GM12878 (cell line): ENCODE measurements around the gene PPP1CA. TPM values are rescaled to one million over a fixed set of nuclear protein-coding genes. Genes with fewer than 3 reads are reported as not detected.

Experiments used
- ATAC-seq: fragments of 200-7000 bp; cut with Tn5 transposase; 3 replicates; pipeline ENCODE4 v1.9.1; 2020; ENCODE audit warnings: mild to moderate bottlenecking, moderate library complexity
- BruUV-seq: library from RNA; stranded (reverse); fragments of 400-500 nt; replicated peaks from 2 replicates; lab custom pipeline; 2021; lab: Mats Ljungman, UMichigan
- CTCF ChIA-PET: fragments of 300-600 bp; sonication (Branson Sonifier 250); formaldehyde crosslinking; extraction: SDS; loops from one replicate; lab custom pipeline; 2021; ENCODE audit warnings: inconsistent platforms; lab: Yijun Ruan, JAX
- POLR2A ChIA-PET: fragments of 350-600 bp; formaldehyde crosslinking; extraction: SDS; loops from one replicate; lab custom pipeline; 2021; ENCODE audit warnings: inconsistent platforms; lab: Charles Lee
- RAD21 ChIA-PET: fragments of 300-600 bp; sonication (Branson Sonifier 250); formaldehyde crosslinking; loops from one replicate; lab custom pipeline; 2023; ENCODE audit warnings: antibody characterized with exemption; ENCODE audit not compliant: unreplicated experiment; lab: Charles Lee
- SMC1A ChIA-PET: fragments of 300-600 bp; sonication (Branson Sonifier 250); formaldehyde crosslinking; loops from one replicate; lab custom pipeline; 2023; ENCODE audit not compliant: unreplicated experiment, uncharacterized antibody; lab: Charles Lee
- DNase-seq: peaks from one replicate; pipeline ENCODE4 v3.0.0-alpha.2; 2011; ENCODE audit warnings: low read depth, low spot score
- FAIRE-seq: peaks from 3 replicates; lab custom pipeline; 2011; peaks lifted over from hg19 to GRCh38; lab: Jason Lieb, UNC
- H2AFZ ChIP-seq: 2 replicates; pipeline ENCODE4 v1.6.0; 2011; ENCODE audit warnings: low read depth, low read length, control low read depth; ENCODE audit not compliant: control insufficient read depth
- H3K27ac ChIP-seq: 2 replicates; pipeline ENCODE4 v1.5.1; 2011; ENCODE audit warnings: control low read depth; ENCODE audit not compliant: control insufficient read depth, insufficient read depth
- H3K27me3 ChIP-seq, 2 experiments: replicated peaks in 1 of 2; 2 replicates each; pipeline versions ENCODE4 v1.6.0 to v1.6.1; 2011; ENCODE audit warnings: low read length in 1 of 2; ENCODE audit not compliant: control insufficient read depth in 2 of 2, insufficient read depth in 2 of 2
- H3K36me3 ChIP-seq, 2 experiments: 2 replicates each; pipeline ENCODE4 v1.5.1; 2011; ENCODE audit warnings: low read length in 1 of 2; ENCODE audit not compliant: control insufficient read depth in 2 of 2, insufficient read depth in 2 of 2
- H3K4me1 ChIP-seq: 2 replicates; pipeline ENCODE4 v1.6.1; 2011; ENCODE audit warnings: mild to moderate bottlenecking, low read length, moderate library complexity, mixed read lengths; ENCODE audit not compliant: control insufficient read depth, insufficient read depth
- H3K4me2 ChIP-seq: 2 replicates; pipeline ENCODE4 v1.6.0; 2011; ENCODE audit warnings: control low read depth; ENCODE audit not compliant: control insufficient read depth, insufficient read depth
- H3K4me3 ChIP-seq: fragments of 200-600 bp; sonication (generic); 2 replicates; pipeline ENCODE4 v1.5.1; 2016
- H3K79me2 ChIP-seq: 2 replicates; pipeline ENCODE4 v1.6.0; 2011; ENCODE audit warnings: low read length; ENCODE audit not compliant: control insufficient read depth, insufficient read depth
- H3K9ac ChIP-seq: 2 replicates; pipeline ENCODE4 v1.8.0; 2011; ENCODE audit warnings: low read length, control low read depth, mixed read lengths; ENCODE audit not compliant: control insufficient read depth, insufficient read depth
- H3K9me3 ChIP-seq: replicated peaks from 3 replicates; pipeline ENCODE4 v1.5.1; 2011; ENCODE audit warnings: mild to moderate bottlenecking, low read length; ENCODE audit not compliant: control insufficient read depth, insufficient read depth
- H4K20me1 ChIP-seq: 2 replicates; pipeline ENCODE4 v1.6.0; 2011; ENCODE audit not compliant: control insufficient read depth, insufficient read depth
- BHLHE40 ChIP-seq, 2 experiments: fragments of 450-650 bp in 1 of 2; IDR thresholded peaks; 2 replicates each; pipeline ENCODE4 v1.6.1; 2011 to 2017; ENCODE audit warnings: low read depth in 2 of 2, borderline replicate concordance in 1 of 2, improper control_type of control experiment in 1 of 2, low read length in 1 of 2, mild to moderate bottlenecking in 1 of 2
- CREB1 ChIP-seq: IDR thresholded peaks from 2 replicates; pipeline ENCODE4 v1.6.1; 2012; ENCODE audit warnings: low read depth, mild to moderate bottlenecking, inconsistent platforms
- DPF2 ChIP-seq: fragments of 450-650 bp; IDR thresholded peaks from 2 replicates; pipeline ENCODE4 v1.6.1; 2017; ENCODE audit warnings: mild to moderate bottlenecking
- EZH2 ChIP-seq: IDR thresholded peaks from 2 replicates; pipeline ENCODE4 v1.6.1; 2012; ENCODE audit warnings: low read depth, mild to moderate bottlenecking, control low read depth, inconsistent platforms, low read length, borderline replicate concordance; ENCODE audit not compliant: control insufficient read depth
- FOXM1 ChIP-seq: IDR thresholded peaks from 2 replicates; pipeline ENCODE4 v1.6.1; 2012; ENCODE audit warnings: low read depth, mild to moderate bottlenecking, inconsistent platforms, low read length, moderate library complexity
- GATAD2B ChIP-seq: fragments of 450-650 bp; conservative IDR thresholded peaks from 2 replicates; pipeline ENCODE4 v1.6.1; 2017; ENCODE audit warnings: low read depth, mild to moderate bottlenecking, moderate library complexity
- IKZF1 ChIP-seq: fragments of 450-650 bp; conservative IDR thresholded peaks from 2 replicates; pipeline ENCODE4 v1.6.1; 2017; ENCODE audit warnings: antibody characterized with exemption, mild to moderate bottlenecking
- MTA2 ChIP-seq: fragments of 450-650 bp; IDR thresholded peaks from 2 replicates; pipeline ENCODE4 v1.6.1; 2016; ENCODE audit warnings: low read depth, mild to moderate bottlenecking, moderate library complexity
- NR2C1 ChIP-seq: fragments of 450-650 bp; IDR thresholded peaks from 2 replicates; pipeline ENCODE4 v1.6.1; 2017; ENCODE audit warnings: antibody characterized with exemption, mild to moderate bottlenecking, moderate library complexity
- PML ChIP-seq: IDR thresholded peaks from 2 replicates; pipeline ENCODE4 v1.6.1; 2012; ENCODE audit warnings: low read length, inconsistent platforms
- RAD21 ChIP-seq: IDR thresholded peaks from 2 replicates; pipeline ENCODE4 v1.6.1; 2011; ENCODE audit warnings: mild to moderate bottlenecking, low read depth, low read length, moderate library complexity; ENCODE audit not compliant: insufficient read depth
- SMARCA5 ChIP-seq: fragments of 450-650 bp; IDR thresholded peaks from 2 replicates; pipeline ENCODE4 v1.6.1; 2017; ENCODE audit warnings: mild to moderate bottlenecking
- TARDBP ChIP-seq: IDR thresholded peaks from 2 replicates; pipeline ENCODE4 v1.6.1; 2016; ENCODE audit warnings: borderline replicate concordance
- TCF12 ChIP-seq: IDR thresholded peaks from 2 replicates; pipeline ENCODE4 v1.6.1; 2011; ENCODE audit warnings: low read depth, mild to moderate bottlenecking, low read length
- TCF3 ChIP-seq: IDR thresholded peaks from 2 replicates; pipeline ENCODE4 v1.6.1; 2012; ENCODE audit warnings: low read depth, mild to moderate bottlenecking, low read length, borderline replicate concordance; ENCODE audit not compliant: insufficient read depth
- ZNF274 ChIP-seq: IDR thresholded peaks from one replicate; pipeline ENCODE4 v1.8.0; 2011; ENCODE audit not compliant: insufficient read length, insufficient read depth
- ZNF384 ChIP-seq: IDR thresholded peaks from 2 replicates; pipeline ENCODE4 v1.6.1; 2012; ENCODE audit warnings: low read depth, mild to moderate bottlenecking, low read length, improper control_type of control experiment, borderline replicate concordance
- ZSCAN29 ChIP-seq: fragments of 450-650 bp; IDR thresholded peaks from 2 replicates; pipeline ENCODE4 v1.6.1; 2017; ENCODE audit warnings: mild to moderate bottlenecking, moderate library complexity
- WGBS: methylation state at CpG from one replicate; pipeline ENCODE4 v1.1.6; 2016; ENCODE audit warnings: low lambda C conversion rate; ENCODE audit not compliant: insufficient replicate concordance, insufficient coverage; ENCODE audit errors: missing lambda C conversion rate; 5-methylcytosine and 5-hydroxymethylcytosine counted together
- in situ Hi-C: fragments of 300-500 bp; cut with MboI; formaldehyde crosslinking; loops from 9 replicates; pipeline ENCODE4 v1.14.3; 2018; ENCODE audit warnings: mixed read lengths
- intact Hi-C: fragments of 100-400 bp; cut with micrococcal nuclease; formaldehyde crosslinking; loops from one replicate; pipeline ENCODE4 v1.14.2; 2022; ENCODE audit not compliant: unreplicated experiment
- polyA plus RNA-seq, 11 experiments: library from polyadenylated mRNA; depleted of rRNA in 4 of 11; unstranded in 6 of 11; stranded (reverse) in 5 of 11; fragments of >200 nt; fragmentation: Nextera tagmentation in 4 of 11; fragmentation: Illumina TruSeq in 1 of 11; extraction: Ambion mirVana in 4 of 11; extraction: Trizol in 1 of 11; gene quantifications; 1 replicate in 1 of 11; 2 replicates in 10 of 11; pipeline versions ENCODE4 v1.2.1 to v1.2.3, GENCODE V29; 2011 to 2016; ENCODE audit warnings: inconsistent platforms in 2 of 11, missing spikeins in 2 of 11, low read depth in 1 of 11
- total RNA-seq, 4 experiments: library from RNA; depleted of rRNA in 3 of 4; stranded (reverse); fragments of >200 nt in 3 of 4; fragmentation: Illumina TruSeq in 1 of 4; extraction: Trizol in 1 of 4; gene quantifications; 2 replicates each; pipeline versions ENCODE4 v1.2.1 to v1.2.3, GENCODE V29; 2013 to 2021
- TF ChIP-seq, protein P1 (sequence below): fragments of 450-650 bp; conservative IDR thresholded peaks from 2 replicates; pipeline ENCODE4 v1.6.1; 2017; ENCODE audit warnings: mild to moderate bottlenecking, moderate library complexity
- TF ChIP-seq, protein P2 (sequence below): IDR thresholded peaks from 2 replicates; pipeline ENCODE4 v1.6.1; 2012; ENCODE audit warnings: low read depth, low read length, improper control_type of control experiment
- TF ChIP-seq, protein P3 (sequence below): IDR thresholded peaks from 2 replicates; pipeline ENCODE4 v1.6.1; 2011; ENCODE audit warnings: mild to moderate bottlenecking, low read depth, low read length, moderate library complexity; ENCODE audit not compliant: insufficient replicate concordance

Gene PPP1CA
- total and polyA plus RNA-seq, 10 of the 15 experiments (the other 5 are each of a cell fraction or from before 2014, with no cell fraction given): 26.4 to 458 (median 240) TPM

DNA sequence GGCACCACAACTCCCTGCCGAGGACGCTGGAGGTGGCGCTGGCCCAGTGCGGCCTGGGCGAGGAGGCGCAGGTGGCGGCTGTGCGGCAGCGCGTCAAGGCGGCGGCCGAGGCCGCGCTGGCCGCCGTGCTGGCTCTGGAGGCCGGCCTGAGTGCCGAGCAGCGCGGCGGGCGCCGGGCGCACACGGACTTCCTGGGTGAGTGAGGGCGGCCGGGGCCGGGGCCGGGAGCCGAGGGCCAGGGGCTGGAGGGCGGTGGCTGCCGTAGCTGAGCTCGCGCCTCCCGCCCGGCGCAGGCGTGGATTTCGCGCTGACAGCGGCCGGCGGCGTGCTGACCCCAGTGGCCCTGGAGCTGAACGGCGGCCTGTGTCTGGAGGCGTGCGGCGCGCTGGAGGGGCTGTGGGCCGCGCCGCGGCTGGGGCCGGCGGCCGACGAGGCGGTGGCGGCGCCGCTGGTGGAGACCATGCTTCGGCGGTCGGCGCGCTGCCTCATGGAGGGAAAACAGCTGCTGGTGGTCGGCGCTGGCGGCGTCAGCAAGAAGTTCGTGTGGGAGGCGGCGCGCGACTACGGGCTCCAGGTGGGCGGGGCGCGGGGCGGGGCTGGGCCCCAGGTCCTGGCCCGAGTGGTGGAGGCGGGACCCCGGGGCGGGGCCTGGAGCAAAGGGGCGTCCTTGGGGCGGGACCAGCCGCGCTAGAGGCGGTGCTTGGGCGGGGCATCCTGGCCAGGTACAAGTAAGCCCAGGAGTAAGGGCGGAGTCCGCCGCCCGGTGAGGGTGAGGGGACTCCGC is 19.2 kb upstream of the PPP1CA start:
- H3K4me3 ChIP-seq: peak overlapping the region; percentile 71
- FAIRE-seq: peak; percentile 75
- H3K9me3 ChIP-seq: no peaks in the 10 kb centered on the region
- no TSS peak for BruUV-seq
- intact Hi-C loops (no loop called here), in situ Hi-C loops (no loop called here)
- H3K27ac ChIP-seq: no peak overlapping the region; the same call in 1 of the 2 replicates
- no peaks in the 10 kb centered on the region for H3K79me2 ChIP-seq
- ChIA-PET RAD21 (interaction anchor here (0.9 to 2.4 kb wide), 6 partner anchors 15 to 67 kb away, joined by 3 to 8 read pairs (median 4); partner anchors contain the start of genes POLD4, PPP1CA and RAD9A), CTCF (interaction anchor here (1.1 to 1.5 kb wide), 2 partner anchors 14 to 16 kb away, joined by 4 to 5 read pairs; partner anchors contain the start of gene PTPRCAP), POLR2A (interaction anchor here (0.5 to 3.9 kb wide), 12 partner anchors 11 to 676 kb away, joined by 3 to 28 read pairs (median 5); partner anchors contain the start of genes PPP1CA, PTPRCAP and TBC1D10C), SMC1A (interaction anchor here (0.6 to 1.5 kb wide), 7 partner anchors 8 to 69 kb away, joined by 3 to 7 read pairs (median 3); partner anchors contain the start of gene TBC1D10C)
- peak overlapping the region; percentile 91 for H3K4me2 ChIP-seq
- peaks cover 2% of the 10 kb centered on the region; the same call in 1 of the 2 replicates for H3K4me1 ChIP-seq
- no peaks in the 10 kb centered on the region for H4K20me1 ChIP-seq
- H3K36me3 ChIP-seq: no peaks in the 10 kb centered on the region
- H3K9ac ChIP-seq: peak overlapping the region; percentile 21; the same call in 1 of the 2 replicates
- peak; percentile 94 for ATAC-seq
- H2AFZ ChIP-seq: peak overlapping the region; percentile 76
- WGBS: 2% methylated on average over 47 of the region's 97 CpGs
- H3K27me3 ChIP-seq: peaks cover 0 to 3% of the 10 kb centered on the region in 2 experiments; a peak in 2 of 4 replicates
- DNase-seq: no peak
- TF ChIP-seq TCF12 (peak; percentile 91), GATAD2B (peak; percentile 91), EZH2 (no peak), ZNF384 (no peak), BHLHE40 (IDR thresholded peaks at IDR 0.05; ENCODE audit: borderline replicate concordance in 1 of 2, low read depth in 2 of 2, low read length in 1 of 2) (peak in 1 of 2 experiments; percentile 64; a peak in 2 of 4 replicates), RAD21 (no peak), ZSCAN29 (no peak; the same call in 1 of the 2 replicates), FOXM1 (no peak), DPF2 (peak; percentile 90), TCF3 (peak; percentile 90), TARDBP (no peak), MTA2 (no peak), ZNF274 (no peak), NR2C1 (no peak), CREB1 (0 out of 2 replicates have a peak, but pooled peaks have one; percentile 36), IKZF1 (peak; percentile 75), SMARCA5 (peak; percentile 88; the same call in 1 of the 2 replicates), PML (no peak)
- TF ChIP-seq, protein P1, sequence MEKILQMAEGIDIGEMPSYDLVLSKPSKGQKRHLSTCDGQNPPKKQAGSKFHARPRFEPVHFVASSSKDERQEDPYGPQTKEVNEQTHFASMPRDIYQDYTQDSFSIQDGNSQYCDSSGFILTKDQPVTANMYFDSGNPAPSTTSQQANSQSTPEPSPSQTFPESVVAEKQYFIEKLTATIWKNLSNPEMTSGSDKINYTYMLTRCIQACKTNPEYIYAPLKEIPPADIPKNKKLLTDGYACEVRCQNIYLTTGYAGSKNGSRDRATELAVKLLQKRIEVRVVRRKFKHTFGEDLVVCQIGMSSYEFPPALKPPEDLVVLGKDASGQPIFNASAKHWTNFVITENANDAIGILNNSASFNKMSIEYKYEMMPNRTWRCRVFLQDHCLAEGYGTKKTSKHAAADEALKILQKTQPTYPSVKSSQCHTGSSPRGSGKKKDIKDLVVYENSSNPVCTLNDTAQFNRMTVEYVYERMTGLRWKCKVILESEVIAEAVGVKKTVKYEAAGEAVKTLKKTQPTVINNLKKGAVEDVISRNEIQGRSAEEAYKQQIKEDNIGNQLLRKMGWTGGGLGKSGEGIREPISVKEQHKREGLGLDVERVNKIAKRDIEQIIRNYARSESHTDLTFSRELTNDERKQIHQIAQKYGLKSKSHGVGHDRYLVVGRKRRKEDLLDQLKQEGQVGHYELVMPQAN: peak; percentile 88
- TF ChIP-seq, protein P2, sequence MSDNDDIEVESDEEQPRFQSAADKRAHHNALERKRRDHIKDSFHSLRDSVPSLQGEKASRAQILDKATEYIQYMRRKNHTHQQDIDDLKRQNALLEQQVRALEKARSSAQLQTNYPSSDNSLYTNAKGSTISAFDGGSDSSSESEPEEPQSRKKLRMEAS: peak; percentile 35; the same call in 1 of the 2 replicates
- TF ChIP-seq, protein P3, sequence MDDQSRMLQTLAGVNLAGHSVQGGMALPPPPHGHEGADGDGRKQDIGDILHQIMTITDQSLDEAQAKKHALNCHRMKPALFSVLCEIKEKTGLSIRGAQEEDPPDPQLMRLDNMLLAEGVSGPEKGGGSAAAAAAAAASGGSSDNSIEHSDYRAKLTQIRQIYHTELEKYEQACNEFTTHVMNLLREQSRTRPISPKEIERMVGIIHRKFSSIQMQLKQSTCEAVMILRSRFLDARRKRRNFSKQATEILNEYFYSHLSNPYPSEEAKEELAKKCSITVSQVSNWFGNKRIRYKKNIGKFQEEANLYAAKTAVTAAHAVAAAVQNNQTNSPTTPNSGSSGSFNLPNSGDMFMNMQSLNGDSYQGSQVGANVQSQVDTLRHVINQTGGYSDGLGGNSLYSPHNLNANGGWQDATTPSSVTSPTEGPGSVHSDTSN: peak; percentile 74
